H9 (cell line): ENCODE results near the gene TAS2R40. TPM values are rescaled to one million over a fixed set of nuclear protein-coding genes. Genes with fewer than 3 reads are reported as not detected.

Source experiments
- DNase-seq: peaks from one replicate; pipeline ENCODE4 v3.0.0-alpha.2; 2017
- H2AFZ ChIP-seq: one replicate; pipeline ENCODE4 v1.6.1; 2013; ENCODE audit warnings: mild to moderate bottlenecking, low read length, control low read depth, moderate library complexity
- H2AK5ac ChIP-seq: 2 replicates; pipeline ENCODE4 v1.6.1; 2013; ENCODE audit warnings: low read length, control low read depth, mixed read lengths; ENCODE audit not compliant: insufficient read length
- H2BK120ac ChIP-seq: one replicate; pipeline ENCODE4 v1.6.1; 2013; ENCODE audit warnings: low read depth, mild to moderate bottlenecking, low read length, control low read depth, inconsistent platforms; ENCODE audit not compliant: poor library complexity, severe bottlenecking
- H2BK12ac ChIP-seq: 2 replicates; pipeline ENCODE4 v1.6.1; 2013; ENCODE audit warnings: low read length, control low read depth, mixed read lengths, low read depth; ENCODE audit not compliant: insufficient read length
- H2BK15ac ChIP-seq: 2 replicates; pipeline ENCODE4 v1.6.1; 2013; ENCODE audit warnings: low read depth, low read length, control low read depth
- H2BK20ac ChIP-seq: one replicate; pipeline ENCODE4 v1.6.1; 2013; ENCODE audit warnings: low read depth, mild to moderate bottlenecking, low read length, control low read depth, inconsistent platforms; ENCODE audit not compliant: poor library complexity, severe bottlenecking
- H2BK5ac ChIP-seq: 2 replicates; pipeline ENCODE4 v1.6.1; 2013; ENCODE audit warnings: low read length, control low read depth, mixed read lengths; ENCODE audit not compliant: insufficient read length
- H3K14ac ChIP-seq: 2 replicates; pipeline ENCODE4 v1.6.1; 2013; ENCODE audit warnings: low read length, control low read depth; ENCODE audit not compliant: insufficient read depth
- H3K18ac ChIP-seq: 2 replicates; pipeline ENCODE4 v1.6.1; 2013; ENCODE audit warnings: low read depth, mild to moderate bottlenecking, mixed read lengths, low read length, control low read depth; ENCODE audit not compliant: insufficient read length
- H3K23ac ChIP-seq: 2 replicates; pipeline ENCODE4 v1.6.1; 2013; ENCODE audit warnings: low read length, control low read depth, mixed read lengths, low read depth; ENCODE audit not compliant: insufficient read length
- H3K23me2 ChIP-seq: 2 replicates; pipeline ENCODE4 v1.6.1; 2013; ENCODE audit warnings: low read depth, mild to moderate bottlenecking, mixed read lengths, low read length, control low read depth; ENCODE audit not compliant: insufficient read length, poor library complexity, severe bottlenecking
- H3K27ac ChIP-seq: 2 replicates; pipeline ENCODE4 v1.5.1; 2013; ENCODE audit warnings: low read length, control low read depth, mixed read lengths, low read depth; ENCODE audit not compliant: insufficient read length
- H3K27me3 ChIP-seq: 2 replicates; pipeline ENCODE4 v1.6.1; 2013; ENCODE audit warnings: low read length, control low read depth, inconsistent platforms; ENCODE audit not compliant: insufficient read depth
- H3K4ac ChIP-seq: 2 replicates; pipeline ENCODE4 v1.6.1; 2013; ENCODE audit warnings: low read depth, mild to moderate bottlenecking, control low read depth, inconsistent platforms, low read length, moderate library complexity
- H3K4me1 ChIP-seq: 2 replicates; pipeline ENCODE4 v1.6.1; 2013; ENCODE audit warnings: low read length, control low read depth, inconsistent platforms; ENCODE audit not compliant: insufficient read depth
- H3K4me2 ChIP-seq: 2 replicates; pipeline ENCODE4 v1.6.1; 2013; ENCODE audit warnings: low read length, control low read depth, mixed read lengths; ENCODE audit not compliant: insufficient read length, insufficient read depth
- H3K56ac ChIP-seq: 2 replicates; pipeline ENCODE4 v1.6.1; 2013; ENCODE audit warnings: low read depth, mild to moderate bottlenecking, mixed read lengths, low read length, control low read depth; ENCODE audit not compliant: insufficient read length
- H3K79me1 ChIP-seq: 2 replicates; pipeline ENCODE4 v1.6.1; 2013; ENCODE audit warnings: low read depth, mild to moderate bottlenecking, moderate library complexity, low read length, control low read depth, inconsistent platforms; ENCODE audit not compliant: insufficient read depth, poor library complexity, severe bottlenecking
- H3K79me2 ChIP-seq: 2 replicates; pipeline ENCODE4 v1.6.1; 2013; ENCODE audit warnings: low read length, control low read depth, inconsistent platforms; ENCODE audit not compliant: insufficient read depth
- H3K9ac ChIP-seq: 2 replicates; pipeline ENCODE4 v1.6.1; 2013; ENCODE audit warnings: low read length, control low read depth, mixed read lengths; ENCODE audit not compliant: insufficient read length; ENCODE audit errors: extremely low read depth
- H3K9me3 ChIP-seq: one replicate; pipeline ENCODE4 v1.6.1; 2013; ENCODE audit warnings: low read depth, low read length, inconsistent platforms; ENCODE audit not compliant: control insufficient read depth
- H3T11ph ChIP-seq: one replicate; pipeline ENCODE4 v1.6.1; 2013; ENCODE audit warnings: mild to moderate bottlenecking, low read length, control low read depth, inconsistent platforms
- H4K20me1 ChIP-seq: one replicate; pipeline ENCODE4 v1.6.1; 2013; ENCODE audit not compliant: control insufficient read depth, insufficient read length, insufficient read depth
- H4K5ac ChIP-seq: 2 replicates; pipeline ENCODE4 v1.6.1; 2013; ENCODE audit warnings: low read depth, mild to moderate bottlenecking, mixed read lengths, low read length, control low read depth; ENCODE audit not compliant: insufficient read length
- H4K8ac ChIP-seq: replicated peaks from 2 replicates; pipeline ENCODE4 v1.6.1; 2013; ENCODE audit warnings: low read length, control low read depth, mixed read lengths, low read depth; ENCODE audit not compliant: insufficient read length
- H4K91ac ChIP-seq: 2 replicates; pipeline ENCODE4 v1.6.1; 2013; ENCODE audit warnings: low read depth, mild to moderate bottlenecking, moderate library complexity, mixed read lengths, low read length, control low read depth; ENCODE audit not compliant: insufficient read length
- H3K27ac Mint-ChIP-seq, 3 experiments: 2 replicates in 2 of 3; 3 replicates in 1 of 3; pipeline ENCODE4 v1.8.0; 2020 to 2021; ENCODE audit warnings: mixed read lengths in 3 of 3, mild to moderate bottlenecking in 1 of 3, moderate library complexity in 1 of 3
- H3K27me3 Mint-ChIP-seq: 2 replicates; pipeline ENCODE4 v1.8.0; 2021; ENCODE audit warnings: low read depth, mild to moderate bottlenecking, moderate library complexity, mixed read lengths
- H3K36me3 Mint-ChIP-seq, 3 experiments: 2 replicates in 2 of 3; 3 replicates in 1 of 3; pipeline ENCODE4 v1.8.0; 2020 to 2021; ENCODE audit warnings: low read depth in 3 of 3, mixed read lengths in 3 of 3; ENCODE audit not compliant: insufficient read depth in 1 of 3
- H3K4me1 Mint-ChIP-seq, 2 experiments: 2 replicates each; pipeline ENCODE4 v1.8.0; 2020; ENCODE audit warnings: mixed read lengths in 2 of 2
- H3K4me3 Mint-ChIP-seq, 2 experiments: 2 replicates in 1 of 2; 3 replicates in 1 of 2; pipeline ENCODE4 v1.8.0; 2020 to 2021; ENCODE audit warnings: mild to moderate bottlenecking in 2 of 2, mixed read lengths in 2 of 2, moderate library complexity in 1 of 2
- H3K9me3 Mint-ChIP-seq, 2 experiments: 2 replicates in 1 of 2; 3 replicates in 1 of 2; pipeline ENCODE4 v1.8.0; 2020; ENCODE audit warnings: mild to moderate bottlenecking in 2 of 2, mixed read lengths in 2 of 2, moderate library complexity in 1 of 2
- CTCF ChIP-seq: fragments of 200-600 bp; sonication (generic); conservative IDR thresholded peaks from 3 replicates; pipeline ENCODE4 v1.8.0; 2021; ENCODE audit warnings: antibody characterized with exemption, mild to moderate bottlenecking
- total RNA-seq: library from RNA; stranded (reverse); gene quantifications from 2 replicates; pipeline ENCODE4 v1.2.1, GENCODE V29; 2021

The TAS2R40 gene
- total RNA-seq, 1 experiment from 2014 or later = not detected

GRCh38 chr7:143239813-143240212 lies 18.0 kb downstream of the TAS2R40 start:
- Histone ChIP-seq H2BK15ac (no peak overlapping the region), H3K27ac (no peak overlapping the region), H3K18ac (no peak overlapping the region), H4K20me1 (no peaks in the 10 kb centered on the region), H2BK12ac (no peak overlapping the region), H2AK5ac (no peak overlapping the region), H3K23me2 (no peaks in the 10 kb centered on the region), H3K9ac (no peak overlapping the region), H2BK120ac (no peak overlapping the region), H3K23ac (no peak overlapping the region), H3K4me1 (no peaks in the 10 kb centered on the region), H2AFZ (no peak overlapping the region), H3K9me3 (no peaks in the 10 kb centered on the region), H3K79me2 (no peaks in the 10 kb centered on the region), H3T11ph (no peak overlapping the region), H3K4ac (no peak overlapping the region), H3K56ac (no peak overlapping the region), H4K5ac (no peak overlapping the region), H2BK20ac (no peak overlapping the region), H3K14ac (no peak overlapping the region), H3K27me3 (no peaks in the 10 kb centered on the region), H3K79me1 (no peaks in the 10 kb centered on the region), H3K4me2 (no peak overlapping the region), H4K8ac (no peak overlapping the region), H4K91ac (no peak overlapping the region), H2BK5ac (no peak overlapping the region)
- H3K4me1 Mint-ChIP-seq = peaks cover 3 to 7% of the 10 kb centered on the region in 2 experiments; a peak in 3 of 4 replicates
- H3K4me3 Mint-ChIP-seq = no peak overlapping the region
- TF ChIP-seq CTCF = no peak
- no peak overlapping the region for H3K27ac Mint-ChIP-seq
- no peak for DNase-seq
- peaks cover 0 to 7% (median 0%) of the 10 kb centered on the region in 3 experiments; a peak in 4 of 7 replicates for H3K36me3 Mint-ChIP-seq
- peaks cover 15 to 17% of the 10 kb centered on the region in 2 experiments for H3K9me3 Mint-ChIP-seq
- peaks cover 11% of the 10 kb centered on the region for H3K27me3 Mint-ChIP-seq
